ENCODE data around the gene KIRREL3.

- TF ChIP-seq CTCF (IDR thresholded peaks at IDR 0.05) (no peak), POLR2A (IDR thresholded peaks at IDR 0.05) (no peak), EP300 (IDR thresholded peaks at IDR 0.05; ENCODE audit: low read depth) (no peak), POLR2AphosphoS5 (IDR thresholded peaks at IDR 0.05) (no peak)
These were observed 433.2 kb downstream of the KIRREL3 start for GRCh38 chr11:126567419-126567818.
